NCI-H524 (cell line): ENCODE data around the gene ROPN1B.
A peak's percentile ranks its signal among the peaks of the same experiment; 100 is the strongest.

Source experiments
- DNase-seq, 2 experiments: peaks; one replicate each; lab custom pipeline; 2025; lab: John Stamatoyannopoulos, UW

ROPN1B gene

GRCh38 chr3:126028096-126028495, 59.1 kb downstream of the ROPN1B start:
- DNase-seq = no peak

GRCh38 chr3:126029241-126029640, 60.3 kb downstream of the ROPN1B start:
- DNase-seq = no peak

GRCh38 chr3:126030455-126030854, 61.5 kb downstream of the ROPN1B start:
- peak; percentile 12 to 35 for DNase-seq

- no peak for DNase-seq
Observed at GRCh38 chr3:126031981-126032471, 63.0 kb downstream of the ROPN1B start.
